IMR-90 (cell line): ENCODE measurements around the gene BCL2L11. TPM values are rescaled to one million over a fixed set of nuclear protein-coding genes. Genes with fewer than 3 reads are reported as not detected.

Experiments
- ATAC-seq: fragments of 200-7000 bp; cut with Tn5 transposase; 2 replicates; pipeline ENCODE4 v1.9.1; 2020; ENCODE audit warnings: low read depth, mild to moderate bottlenecking, moderate library complexity
- BruUV-seq: library from RNA; stranded (reverse); fragments of 400-500 nt; replicated peaks from 2 replicates; lab custom pipeline; 2021; lab: Mats Ljungman, UMichigan
- CTCF ChIA-PET: fragments of 300-600 bp; formaldehyde crosslinking; extraction: SDS; loops from one replicate; lab custom pipeline; 2021; ENCODE audit warnings: antibody characterized with exemption; lab: Yijun Ruan, JAX
- POLR2A ChIA-PET: fragments of 300-600 bp; sonication (Branson Sonifier 250); formaldehyde crosslinking; loops from one replicate; lab custom pipeline; 2022; ENCODE audit warnings: antibody characterized with exemption; ENCODE audit not compliant: unreplicated experiment; lab: Charles Lee
- DNase-seq: peaks from one replicate; pipeline ENCODE4 v3.0.0; 2013
- H2AFZ ChIP-seq: replicated peaks from 2 replicates; pipeline ENCODE3; 2013; ENCODE audit warnings: low read length, mild to moderate bottlenecking; ENCODE audit not compliant: poor library complexity
- H2AK5ac ChIP-seq: 2 replicates; pipeline ENCODE4 v1.6.1; 2013; ENCODE audit warnings: low read depth, low read length, inconsistent platforms
- H2AK9ac ChIP-seq: replicated peaks from 2 replicates; pipeline ENCODE3; 2013; ENCODE audit warnings: mild to moderate bottlenecking, low read depth, low read length, moderate library complexity; ENCODE audit not compliant: poor library complexity
- H2BK120ac ChIP-seq: 2 replicates; pipeline ENCODE4 v1.6.1; 2013; ENCODE audit warnings: low read depth, low read length, inconsistent platforms
- H2BK15ac ChIP-seq: 3 replicates; pipeline ENCODE4 v1.6.1; 2013; ENCODE audit warnings: low read depth, low read length, inconsistent platforms
- H2BK20ac ChIP-seq: 2 replicates; pipeline ENCODE4 v1.6.1; 2013; ENCODE audit warnings: low read depth, mild to moderate bottlenecking, inconsistent platforms, low read length, moderate library complexity
- H2BK5ac ChIP-seq: 2 replicates; pipeline ENCODE4 v1.6.1; 2013; ENCODE audit warnings: mild to moderate bottlenecking, low read depth, low read length, inconsistent platforms; ENCODE audit not compliant: poor library complexity, severe bottlenecking
- H3K14ac ChIP-seq: replicated peaks from 2 replicates; pipeline ENCODE4 v1.6.1; 2013; ENCODE audit warnings: low read depth, low read length, inconsistent platforms
- H3K18ac ChIP-seq: 2 replicates; pipeline ENCODE4 v1.6.1; 2013; ENCODE audit warnings: low read depth, low read length, control low read depth
- H3K23ac ChIP-seq: 2 replicates; pipeline ENCODE4 v1.6.1; 2013; ENCODE audit warnings: low read depth, low read length, inconsistent platforms
- H3K27ac ChIP-seq: 2 replicates; pipeline ENCODE4 v1.5.1; 2013; ENCODE audit warnings: mild to moderate bottlenecking, control low read depth, low read length; ENCODE audit not compliant: insufficient read depth
- H3K27me3 ChIP-seq: 2 replicates; pipeline ENCODE4 v1.6.1; 2013; ENCODE audit warnings: low read length; ENCODE audit not compliant: control insufficient read depth, insufficient read depth
- H3K36me3 ChIP-seq: 2 replicates; pipeline ENCODE4 v1.6.1; 2013; ENCODE audit warnings: low read length, mixed read lengths; ENCODE audit not compliant: control insufficient read depth, insufficient read depth
- H3K4ac ChIP-seq: 2 replicates; pipeline ENCODE4 v1.6.1; 2013; ENCODE audit warnings: low read depth, low read length, inconsistent platforms
- H3K4me1 ChIP-seq: 2 replicates; pipeline ENCODE4 v1.6.1; 2013; ENCODE audit warnings: low read length, mixed read lengths; ENCODE audit not compliant: control insufficient read depth, insufficient read depth
- H3K4me2 ChIP-seq: 2 replicates; pipeline ENCODE4 v1.6.1; 2013; ENCODE audit warnings: low read depth, mild to moderate bottlenecking, control low read depth, low read length, moderate library complexity
- H3K4me3 ChIP-seq: 2 replicates; pipeline ENCODE4 v1.5.1; 2013; ENCODE audit warnings: low read depth, mild to moderate bottlenecking, control low read depth, low read length, moderate library complexity; ENCODE audit not compliant: insufficient read depth
- H3K56ac ChIP-seq: 2 replicates; pipeline ENCODE4 v1.6.1; 2013; ENCODE audit warnings: low read length, inconsistent platforms; ENCODE audit not compliant: insufficient read depth; ENCODE audit errors: extremely low read depth
- H3K79me1 ChIP-seq, 2 experiments: 2 replicates each; pipeline ENCODE4 v1.6.1; 2013; ENCODE audit warnings: low read length in 2 of 2, inconsistent platforms in 1 of 2, low read depth in 1 of 2
- H3K9ac ChIP-seq: 2 replicates; pipeline ENCODE4 v1.6.1; 2013; ENCODE audit warnings: low read depth, low read length, control low read depth
- H3K9me1 ChIP-seq: 2 replicates; pipeline ENCODE4 v1.6.1; 2013; ENCODE audit warnings: low read length, inconsistent platforms; ENCODE audit not compliant: insufficient read depth
- H3K9me3 ChIP-seq: 2 replicates; pipeline ENCODE4 v1.6.1; 2013; ENCODE audit warnings: low read length; ENCODE audit not compliant: control insufficient read depth, insufficient read depth
- H4K20me1 ChIP-seq: 2 replicates; pipeline ENCODE4 v1.6.1; 2013; ENCODE audit warnings: low read length, inconsistent platforms; ENCODE audit not compliant: insufficient read depth
- H4K5ac ChIP-seq: 2 replicates; pipeline ENCODE4 v1.6.1; 2013; ENCODE audit warnings: mild to moderate bottlenecking, low read depth, low read length, control low read depth
- H4K8ac ChIP-seq, 2 experiments: 2 replicates each; pipeline ENCODE4 v1.6.1; 2013; ENCODE audit warnings: low read depth in 2 of 2, low read length in 2 of 2, control low read depth in 1 of 2, inconsistent platforms in 1 of 2
- H4K91ac ChIP-seq: 2 replicates; pipeline ENCODE4 v1.6.1; 2013; ENCODE audit warnings: low read depth, low read length, inconsistent platforms; ENCODE audit not compliant: insufficient read depth
- BHLHE40 ChIP-seq: fragments of 150-350 bp; IDR thresholded peaks from 2 replicates; pipeline ENCODE4 v1.6.1; 2016; ENCODE audit warnings: mild to moderate bottlenecking, low read depth, low read length
- CHD1 ChIP-seq: IDR thresholded peaks from 2 replicates; pipeline ENCODE4 v1.6.1; 2012; ENCODE audit warnings: low read depth, low read length, improper control_type of control experiment
- FOS ChIP-seq: fragments of 150-350 bp; IDR thresholded peaks from 2 replicates; pipeline ENCODE4 v1.6.1; 2016; ENCODE audit warnings: low read depth, low read length
- SMC3 ChIP-seq: fragments of 150-350 bp; IDR thresholded peaks from 2 replicates; pipeline ENCODE4 v1.6.1; 2016; ENCODE audit warnings: low read depth, mild to moderate bottlenecking, antibody characterized with exemption, low read length, moderate library complexity
- WGBS, 2 experiments: methylation state at CpG; one replicate each; pipeline versions ENCODE4 v1.1.5 to v1.1.7; 2013; ENCODE audit warnings: missing lambda C conversion rate in 2 of 2; ENCODE audit not compliant: insufficient read length in 1 of 2; ENCODE audit errors: extremely low coverage in 2 of 2; 5-methylcytosine and 5-hydroxymethylcytosine counted together
- dilution Hi-C: fragments of 300-500 bp; cut with HindIII; formaldehyde crosslinking; loops from one replicate; pipeline ENCODE4 v1.14.3; 2018; ENCODE audit warnings: low sequenced_read_pairs; ENCODE audit not compliant: unreplicated experiment
- in situ Hi-C: fragments of 300-500 bp; cut with MboI; formaldehyde crosslinking; loops from 3 replicates; pipeline ENCODE4 v1.14.3; 2019; ENCODE audit warnings: low sequenced_read_pairs, inconsistent platforms, mixed read lengths
- intact Hi-C: fragments of 100-400 bp; cut with micrococcal nuclease; formaldehyde crosslinking; loops from 2 replicates; pipeline ENCODE4 v1.10.0; 2022
- polyA plus RNA-seq, 3 experiments: library from polyadenylated mRNA; depleted of rRNA; stranded (reverse); fragments of >200 nt; gene quantifications; 2 replicates each; pipeline ENCODE4 v1.2.3, GENCODE V29; 2012; ENCODE audit warnings: low replicate concordance in 1 of 3
- total RNA-seq: library from RNA; depleted of rRNA; stranded (reverse); fragments of >200 nt; gene quantifications from 2 replicates; pipeline ENCODE4 v1.2.3, GENCODE V29; 2012

Gene BCL2L11
- total and polyA plus RNA-seq, 2 of the 4 experiments (the other 2 are of a cell fraction) = 1.1 to 1.7 TPM

GRCh38 chr2:111143843-111144198, 23.1 kb downstream of the BCL2L11 start:
- no peak overlapping the region for H3K4me3 ChIP-seq
- peaks cover 3% of the 10 kb centered on the region; the same call in 1 of the 2 replicates for H4K20me1 ChIP-seq
- CTCF ChIA-PET = no interaction called here
- no peak overlapping the region for H2BK15ac ChIP-seq
- no peak overlapping the region for H2AK9ac ChIP-seq
- H3K9me3 ChIP-seq = no peaks in the 10 kb centered on the region
- H3K14ac ChIP-seq = no peak overlapping the region
- intact Hi-C loops (no loop called here), dilution Hi-C loops (no loop called here), in situ Hi-C loops (no loop called here)
- WGBS, 2 experiments = no CpG with 5 or more reads among the region's 1 CpG
- no peak overlapping the region for H4K5ac ChIP-seq
- no peaks in the 10 kb centered on the region for H3K79me1 ChIP-seq
- BruUV-seq = no TSS peak
- H3K56ac ChIP-seq = no peak overlapping the region
- H3K27ac ChIP-seq = no peak overlapping the region
- no peak for ATAC-seq
- H3K4me1 ChIP-seq = no peaks in the 10 kb centered on the region
- no peak overlapping the region for H4K91ac ChIP-seq
- H3K36me3 ChIP-seq = peaks cover 5% of the 10 kb centered on the region
- no peak overlapping the region for H3K4ac ChIP-seq
- no peak overlapping the region for H3K23ac ChIP-seq
- H2AK5ac ChIP-seq = no peak overlapping the region
- no peak overlapping the region for H2AFZ ChIP-seq
- no peak for DNase-seq
- no peaks in the 10 kb centered on the region for H3K9me1 ChIP-seq
- no peak overlapping the region for H2BK5ac ChIP-seq
- no peak overlapping the region for H2BK120ac ChIP-seq
- POLR2A ChIA-PET = no interaction called here
- TF ChIP-seq FOS = no peak
- TF ChIP-seq BHLHE40 = no peak
- TF ChIP-seq CHD1 = no peak
- no peak for TF ChIP-seq SMC3
- H4K8ac ChIP-seq = no peak overlapping the region
- H2BK20ac ChIP-seq = no peak overlapping the region
- no peak overlapping the region for H3K9ac ChIP-seq
- H3K4me2 ChIP-seq = no peak overlapping the region
- H3K18ac ChIP-seq = no peak overlapping the region
- H3K27me3 ChIP-seq = no peaks in the 10 kb centered on the region; the same call in 1 of the 2 replicates
